GM19035 (cell line): Measurements from ENCODE around the gene UBE3C.
"Not testable (repeated sequence)": the region's sequence is repeated elsewhere in the genome, so short reads cannot be mapped to it uniquely, and the experiment has no call there.

ENCODE experiments used
- ATAC-seq: cut with Tn5 transposase; IDR thresholded peaks from one replicate; pipeline ENCODE4 v1.9.1; 2021; ENCODE audit not compliant: unreplicated experiment

UBE3C gene

DNA sequence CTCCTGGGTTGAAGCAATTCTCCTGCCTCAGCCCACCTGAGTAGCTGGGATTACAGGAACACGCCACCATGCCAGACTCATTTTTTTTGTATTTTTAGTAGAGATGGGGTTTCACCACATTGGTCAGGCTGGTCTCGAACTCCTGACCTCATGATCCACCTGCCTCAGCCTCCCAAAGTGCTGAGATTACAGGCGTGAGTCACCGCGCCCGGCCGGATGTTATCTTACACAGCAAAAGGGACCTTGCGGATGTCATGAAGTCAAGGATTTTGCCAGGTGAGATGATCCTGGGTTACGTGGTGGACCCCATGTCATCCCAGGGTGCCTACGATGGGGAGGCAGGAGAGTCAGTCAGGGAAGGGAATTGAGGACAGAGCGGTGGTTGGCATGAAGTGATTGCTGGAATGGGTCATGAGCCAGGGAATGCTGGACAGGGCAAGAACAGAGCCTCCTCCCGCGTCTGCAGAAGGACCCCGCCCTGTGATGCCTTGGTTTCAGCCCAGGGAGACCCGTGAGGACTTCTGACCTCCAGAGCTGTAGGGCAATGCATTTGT lies 8.7 kb upstream of the UBE3C start:
- no peak for ATAC-seq

DNA sequence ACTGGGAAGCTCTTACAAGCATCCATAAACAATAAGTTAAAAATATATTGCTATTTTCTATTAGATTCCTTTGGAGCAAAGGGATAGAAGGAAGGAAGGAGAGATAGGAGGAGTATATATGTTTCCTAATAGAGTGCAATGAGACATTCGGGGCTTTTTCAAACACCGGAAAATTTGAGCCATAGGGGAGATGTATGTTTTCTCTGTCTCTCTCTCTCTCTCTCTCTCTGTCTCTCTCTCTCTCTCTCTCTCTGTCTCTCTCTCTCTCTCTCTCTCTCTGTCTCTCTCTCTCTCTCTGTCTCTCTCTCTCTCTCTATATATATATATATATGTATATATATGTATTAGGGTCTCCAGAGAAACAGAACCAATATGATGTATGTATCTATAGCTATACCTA lies 7.9 kb upstream of the UBE3C start:
- ATAC-seq: not testable (repeated sequence)

DNA sequence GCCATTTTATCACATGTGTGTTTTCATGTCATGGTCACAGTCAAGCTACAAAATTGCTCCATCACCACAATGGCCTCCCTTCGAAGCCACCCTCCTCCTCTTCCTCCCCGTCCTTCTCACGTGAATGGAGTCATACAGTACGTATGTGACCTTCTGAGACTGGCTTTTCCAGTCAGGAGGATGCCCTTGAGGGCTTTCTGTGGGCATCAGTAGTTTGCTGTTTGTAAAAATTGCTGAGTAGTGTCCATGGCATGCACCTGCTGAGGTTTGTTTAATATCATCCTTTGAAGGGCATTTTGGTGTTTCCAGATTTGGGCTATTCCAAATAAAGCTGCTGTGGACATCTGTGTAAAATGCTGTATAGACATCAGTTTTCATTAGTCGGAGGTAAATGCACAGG lies 5.9 kb upstream of the UBE3C start:
- ATAC-seq: no peak

DNA sequence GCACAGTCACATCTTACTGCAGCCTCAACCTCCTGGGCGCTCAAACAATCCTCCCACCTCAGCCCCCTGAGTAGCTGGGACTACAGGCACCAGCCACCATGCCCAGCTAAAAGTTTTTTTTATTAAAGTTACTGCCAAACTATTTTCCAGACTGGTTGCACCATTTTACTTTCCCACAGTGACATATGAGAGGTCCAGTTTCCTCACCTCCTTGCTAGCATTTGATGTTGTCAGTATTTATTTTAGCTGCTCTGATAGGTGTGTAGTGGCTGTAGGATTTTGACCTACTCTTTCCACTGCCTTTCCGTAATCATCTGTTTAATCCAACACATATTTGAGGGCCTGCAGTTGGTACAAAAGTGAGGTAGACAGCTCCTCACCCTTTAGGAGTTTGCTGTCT lies 5.4 kb upstream of the UBE3C start:
- no peak for ATAC-seq

GRCh38 chr7:157136372-157136771 lies 2.4 kb upstream of the UBE3C start:
- no peak for ATAC-seq

DNA sequence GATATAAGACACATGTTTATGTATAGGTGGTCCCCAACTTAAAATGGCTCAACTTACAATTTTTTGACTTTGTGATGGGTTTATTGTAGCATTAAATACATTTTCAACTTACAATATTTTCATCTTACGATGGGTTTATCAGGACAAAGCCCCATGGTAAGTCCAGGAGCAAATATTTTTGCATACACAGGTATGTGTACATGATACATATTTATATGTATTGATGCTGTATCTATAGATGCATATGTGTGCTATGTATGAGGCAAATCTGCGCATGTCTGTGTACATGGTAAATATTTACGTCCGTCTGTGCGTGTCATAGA lies 664 bp upstream of the UBE3C start:
- no peak for ATAC-seq

DNA sequence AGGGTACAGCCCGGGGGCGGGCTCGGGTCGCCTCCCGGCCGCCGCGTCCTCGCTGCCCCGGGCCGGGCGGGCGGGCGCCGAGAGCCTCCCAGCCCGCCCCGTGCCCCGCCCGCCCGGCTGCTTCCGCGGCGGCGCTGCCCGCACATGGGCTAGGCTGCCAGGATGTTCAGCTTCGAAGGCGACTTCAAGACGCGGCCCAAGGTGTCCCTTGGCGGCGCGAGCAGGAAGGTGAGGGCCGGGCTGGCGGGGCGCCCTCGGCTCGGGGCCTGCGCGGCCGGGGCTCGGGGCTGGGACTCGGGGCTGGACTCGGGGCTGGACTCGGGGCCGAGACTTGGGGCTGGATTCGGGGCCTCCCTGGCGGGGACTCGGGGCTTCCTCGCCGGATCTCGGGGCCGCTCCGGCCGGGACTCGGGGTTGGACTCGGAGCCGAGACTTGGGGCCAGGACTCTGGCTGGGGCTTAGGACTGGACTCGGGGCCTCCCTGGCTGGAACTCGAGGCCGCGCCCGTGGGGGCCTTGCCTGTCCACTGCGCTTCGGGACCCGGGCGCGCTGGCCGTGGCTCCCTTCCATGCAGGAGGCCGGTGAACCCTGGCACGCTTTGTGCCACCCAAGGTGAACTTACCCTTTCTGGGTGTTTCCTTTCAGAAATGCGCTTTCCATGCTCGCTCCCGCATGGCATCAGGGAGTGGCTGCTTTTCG lies 534 bp downstream of the UBE3C start:
- ATAC-seq: peak; percentile 54

DNA sequence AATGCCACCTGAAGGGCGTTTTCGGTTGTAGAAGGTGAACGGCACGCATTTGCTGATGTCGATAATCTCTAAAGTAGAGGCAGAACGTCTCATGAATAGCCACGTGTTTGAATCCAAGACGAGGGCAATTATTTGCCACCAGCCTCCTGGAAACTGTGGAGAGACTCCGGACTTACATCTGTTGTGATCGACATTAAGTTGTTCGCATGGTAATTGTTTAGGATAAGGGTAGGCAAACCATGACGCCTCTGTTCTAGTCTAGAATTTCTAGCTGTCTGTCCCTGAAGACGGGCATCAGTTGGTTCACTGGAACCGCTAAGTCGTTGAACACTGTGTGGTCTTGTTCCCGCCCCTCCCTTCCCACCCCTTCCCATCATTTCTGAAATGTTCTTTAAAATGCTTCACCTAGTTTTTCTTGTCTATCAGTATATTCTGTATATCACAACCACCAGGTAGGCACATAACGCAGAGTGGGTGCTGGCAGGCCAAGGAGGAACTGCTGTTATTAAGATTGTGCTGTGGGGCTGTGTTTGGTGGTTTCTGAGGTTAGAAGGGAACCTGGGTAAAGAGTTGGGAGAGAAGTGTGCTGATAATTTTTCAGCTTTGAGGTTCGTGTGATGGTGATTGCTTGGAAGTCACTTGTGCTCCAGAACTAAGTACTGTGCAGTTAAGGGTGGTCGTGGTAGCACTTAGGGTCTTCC lies 1.2 kb downstream of the UBE3C start:
- no peak for ATAC-seq

- ATAC-seq: no peak
These were observed 1.8 kb downstream of the UBE3C start for GRCh38 chr7:157140511-157140905.

GRCh38 chr7:157141525-157142060 lies 2.9 kb downstream of the UBE3C start:
- no peak for ATAC-seq

GRCh38 chr7:157143788-157144187 lies 5.1 kb downstream of the UBE3C start:
- ATAC-seq: no peak

- no peak for ATAC-seq
These were observed 10.6 kb downstream of the UBE3C start for GRCh38 chr7:157149317-157149716.

- no peak for ATAC-seq
These were observed 12.2 kb downstream of the UBE3C start for GRCh38 chr7:157150882-157151281.

DNA sequence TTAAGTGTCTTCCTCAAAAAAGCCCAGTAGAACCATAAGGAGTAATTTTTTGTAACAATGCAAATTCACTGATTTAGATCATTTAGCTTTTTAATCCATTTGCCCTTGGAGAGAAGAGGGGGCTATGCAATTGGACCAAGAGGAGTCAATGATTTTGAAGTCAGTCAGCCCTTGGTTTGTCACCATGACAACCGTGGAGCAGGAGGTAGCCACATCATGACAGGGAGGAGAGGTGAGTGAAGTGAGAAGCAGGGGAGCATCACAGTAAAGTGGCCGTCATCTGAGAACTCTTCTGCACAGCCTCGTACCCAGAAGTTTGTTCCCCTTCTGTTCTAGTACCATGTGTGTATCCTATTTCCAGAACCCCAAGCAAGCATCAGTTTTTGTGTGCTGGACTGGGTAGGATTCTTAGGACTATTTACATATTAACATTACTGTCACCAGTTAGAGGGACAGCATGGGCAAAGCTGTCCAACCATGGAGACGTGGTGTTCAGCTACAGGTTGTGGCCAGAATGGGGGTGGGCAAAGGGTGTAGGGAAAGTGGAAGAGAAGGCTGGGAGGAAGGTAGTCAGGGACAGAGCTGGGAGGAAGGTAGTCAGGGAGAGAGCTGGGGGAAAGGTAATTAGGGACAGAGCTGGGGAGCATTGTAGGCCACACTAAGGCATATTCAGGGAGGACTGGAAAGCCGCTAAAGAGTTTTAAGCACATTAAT lies 13.1 kb downstream of the UBE3C start:
- ATAC-seq: no peak

- no peak for ATAC-seq
These were observed 13.7 kb downstream of the UBE3C start for GRCh38 chr7:157152391-157152937.

- no peak for ATAC-seq
These were observed 14.5 kb downstream of the UBE3C start for GRCh38 chr7:157153260-157153659.

GRCh38 chr7:157155959-157156358 lies 17.2 kb downstream of the UBE3C start:
- no peak for ATAC-seq

- no peak for ATAC-seq
These were observed 19.7 kb downstream of the UBE3C start for GRCh38 chr7:157158400-157158799.

GRCh38 chr7:157159537-157159936 lies 20.8 kb downstream of the UBE3C start:
- not testable (repeated sequence) for ATAC-seq

- no peak for ATAC-seq
These were observed 21.7 kb downstream of the UBE3C start for GRCh38 chr7:157160433-157160832.

GRCh38 chr7:157165987-157166386 lies 27.3 kb downstream of the UBE3C start:
- no peak for ATAC-seq
